Measurements from ENCODE around the gene NAA35. TPM values are rescaled to one million over a fixed set of nuclear protein-coding genes. Genes with fewer than 3 reads are reported as not detected.

NAA35 gene
- 10 to 100 TPM; 14.2 to 14.6 TPM for total RNA-seq

DNA sequence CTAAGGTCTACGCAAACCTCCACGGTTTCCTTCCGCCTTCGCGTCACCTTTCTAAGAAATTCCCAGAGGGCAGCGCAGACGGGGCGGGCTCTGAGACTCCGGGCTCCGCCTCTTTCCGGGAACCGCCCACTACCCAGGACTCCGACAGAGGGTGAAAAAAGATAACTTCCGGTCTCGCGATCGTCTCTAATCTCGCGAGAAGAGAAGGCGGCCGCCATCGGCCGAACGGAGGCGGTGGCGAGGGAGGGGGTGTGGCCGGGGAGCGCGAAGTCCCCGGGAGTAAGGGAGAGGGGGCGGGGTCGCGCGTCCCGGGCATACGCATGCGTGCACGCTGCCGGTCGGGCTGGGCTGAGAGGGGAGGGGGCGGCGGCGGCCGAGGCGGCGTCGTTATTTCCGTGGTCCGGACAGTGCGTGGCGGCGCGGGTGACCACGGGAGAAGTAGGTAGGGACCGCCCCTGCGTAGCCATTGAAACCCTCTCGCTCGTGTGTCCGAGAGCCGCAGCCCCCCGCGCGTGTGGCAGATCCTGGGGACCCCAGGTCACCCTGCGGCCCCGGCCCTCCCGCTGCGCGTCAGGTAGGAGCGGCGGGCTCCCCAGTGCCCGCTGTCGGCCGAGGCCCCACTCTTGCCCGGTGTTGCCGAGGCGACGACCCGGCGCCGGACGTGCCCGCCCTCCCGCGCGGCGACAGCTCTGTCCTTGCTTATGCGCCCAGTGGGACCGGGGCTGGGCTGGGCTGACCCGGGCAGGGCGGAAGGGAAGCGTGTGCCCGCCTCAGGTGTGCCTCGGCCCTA lies at the start of gene NAA35:
Gene NAA35 (plus strand): TSS at position 315 of the 790 bp plus-strand sequence. CDS start 1,014 bp downstream, outside the sequence.
- DNase-seq: peak; percentile 99
- Mint-ChIP-seq H3K9me3 (no peaks in the 10 kb centered on the region), H3K4me3 (peak within 1 kb of the TSS; percentile 82), H3K27me3 (ENCODE audit: low read depth) (no peaks in the 10 kb centered on the region), H3K4me1 (ENCODE audit: low read depth) (peaks cover 17% of the 10 kb centered on the region), H3K36me3 (ENCODE audit: low read depth) (peaks cover 14% of the 10 kb centered on the region), H3K27ac (peak within 1 kb of the TSS; percentile 89)
- intact Hi-C loops (cut with micrococcal nuclease): loop anchor here (1.0 to 5.0 kb wide), 8 partner anchors 136 to 1961 kb away; partner anchors contain the start of genes GAS1, GOLM1, HNRNPK and ISCA1
- CTCF ChIA-PET: interaction anchor here (0.5 kb wide), 1 partner anchor 123 kb away, joined by 3 read pairs; no protein-coding TSS in a partner anchor

DNA sequence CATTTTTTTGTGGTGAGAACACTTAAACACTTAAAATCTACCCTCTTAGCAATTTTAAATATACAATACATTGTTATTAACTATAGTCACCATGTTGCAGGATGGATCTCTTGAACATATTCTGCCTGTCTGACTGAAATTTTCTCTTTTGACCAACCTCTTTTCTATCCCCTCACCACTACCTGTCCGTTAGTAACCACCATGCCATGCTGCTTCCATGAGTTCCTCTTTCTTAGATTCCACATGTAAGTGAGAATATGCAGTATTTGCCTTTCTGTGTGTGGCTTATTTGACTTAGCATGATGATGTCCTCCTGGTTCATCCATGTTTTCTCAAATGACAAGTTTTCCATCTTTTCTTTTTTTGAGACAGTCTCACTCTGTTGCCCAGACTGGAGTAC lies 48.5 kb upstream of the NAA35 start:
- intact Hi-C loops (cut with micrococcal nuclease): no loop called here
- CTCF ChIA-PET: no interaction called here
- Mint-ChIP-seq H3K4me1 (ENCODE audit: low read depth) (no peaks in the 10 kb centered on the region), H3K36me3 (ENCODE audit: low read depth) (peaks cover 2% of the 10 kb centered on the region), H3K9me3 (peaks cover 8% of the 10 kb centered on the region), H3K27me3 (ENCODE audit: low read depth) (no peaks in the 10 kb centered on the region), H3K27ac (no peak overlapping the region), H3K4me3 (no peak overlapping the region)
- no peak for DNase-seq

DNA sequence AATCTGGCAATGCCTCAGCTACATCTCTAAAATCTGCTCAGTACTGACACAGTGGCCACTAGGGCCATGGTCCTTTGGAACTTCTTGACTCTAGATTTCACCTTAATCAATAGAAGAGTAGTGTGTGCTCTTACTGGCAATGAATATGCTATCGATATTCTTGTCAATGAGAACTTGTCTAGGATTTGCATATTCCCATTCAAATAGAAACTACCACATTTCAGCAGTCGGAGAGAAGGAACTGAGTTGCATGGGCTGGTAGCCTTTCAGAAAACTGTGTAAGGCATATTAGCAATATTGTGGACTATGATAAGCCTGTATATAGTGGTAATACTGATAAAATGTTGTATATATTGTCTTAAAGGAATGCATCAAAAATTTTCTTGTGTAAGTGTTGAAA lies 45.3 kb upstream of the NAA35 start:
- Mint-ChIP-seq H3K4me1 (ENCODE audit: low read depth) (no peaks in the 10 kb centered on the region), H3K27me3 (ENCODE audit: low read depth) (no peaks in the 10 kb centered on the region), H3K27ac (no peak overlapping the region), H3K4me3 (no peak overlapping the region), H3K9me3 (peaks cover 8% of the 10 kb centered on the region), H3K36me3 (ENCODE audit: low read depth) (peaks cover 2% of the 10 kb centered on the region)
- CTCF ChIA-PET: no interaction called here
- intact Hi-C loops (cut with micrococcal nuclease): no loop called here
- no peak for DNase-seq

DNA sequence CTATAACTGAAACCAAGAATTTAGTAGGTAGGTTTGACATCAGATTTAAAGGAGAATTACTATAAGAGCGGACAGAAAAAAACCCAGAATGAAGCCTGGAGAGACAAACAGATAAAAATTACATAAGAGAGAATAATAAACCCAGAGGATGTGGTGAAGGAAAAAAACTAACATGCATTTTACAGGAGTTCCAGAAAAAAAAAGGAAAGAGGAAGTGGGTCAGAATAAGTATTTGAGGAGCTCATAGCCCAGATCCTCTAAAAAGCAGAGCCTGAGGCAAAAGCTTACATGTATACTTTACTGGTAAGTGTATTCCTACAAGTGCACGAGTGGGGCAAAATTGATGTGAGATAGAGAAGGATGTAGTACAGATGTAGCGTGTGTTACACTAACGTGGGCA lies 43.1 kb upstream of the NAA35 start:
- H3K4me1 Mint-ChIP-seq (ENCODE audit: low read depth): no peaks in the 10 kb centered on the region
- intact Hi-C loops (cut with micrococcal nuclease): no loop called here
- no peak for DNase-seq
- H3K4me3 Mint-ChIP-seq: no peak overlapping the region
- H3K9me3 Mint-ChIP-seq: no peaks in the 10 kb centered on the region
- CTCF ChIA-PET: interaction anchor here (0.7 kb wide), 1 partner anchor 26 kb away, joined by 3 read pairs; no protein-coding TSS in a partner anchor
- no peaks in the 10 kb centered on the region for H3K36me3 Mint-ChIP-seq (ENCODE audit: low read depth)
- H3K27me3 Mint-ChIP-seq (ENCODE audit: low read depth): no peaks in the 10 kb centered on the region
- H3K27ac Mint-ChIP-seq: no peak overlapping the region

DNA sequence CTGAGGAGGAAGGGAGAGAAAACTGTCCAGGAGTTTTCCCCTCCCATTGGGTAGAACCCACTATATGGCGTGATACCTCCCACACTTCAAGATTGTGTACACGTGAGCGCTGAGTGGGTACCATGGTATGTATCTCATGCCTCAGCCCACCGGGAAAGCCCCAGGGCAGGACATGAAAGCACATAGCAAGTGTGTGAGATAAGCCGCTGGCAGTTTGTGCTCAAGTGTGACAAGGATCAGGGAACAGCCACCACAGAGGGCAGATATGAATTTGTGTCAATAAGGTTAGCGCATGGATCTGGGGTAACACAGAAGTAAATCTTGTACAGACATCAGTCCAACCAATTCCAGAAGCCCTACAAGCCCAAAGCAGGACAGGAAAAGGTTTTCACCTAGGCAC lies 42.6 kb upstream of the NAA35 start:
- peak; percentile 6 for DNase-seq
- H3K4me1 Mint-ChIP-seq (ENCODE audit: low read depth): no peaks in the 10 kb centered on the region
- no peak overlapping the region for H3K4me3 Mint-ChIP-seq
- H3K9me3 Mint-ChIP-seq: no peaks in the 10 kb centered on the region
- H3K36me3 Mint-ChIP-seq (ENCODE audit: low read depth): no peaks in the 10 kb centered on the region
- H3K27ac Mint-ChIP-seq: no peak overlapping the region
- CTCF ChIA-PET: interaction anchor here (0.7 kb wide), 1 partner anchor 27 kb away, joined by 3 read pairs; no protein-coding TSS in a partner anchor
- H3K27me3 Mint-ChIP-seq (ENCODE audit: low read depth): no peaks in the 10 kb centered on the region
- intact Hi-C loops (cut with micrococcal nuclease): no loop called here

DNA sequence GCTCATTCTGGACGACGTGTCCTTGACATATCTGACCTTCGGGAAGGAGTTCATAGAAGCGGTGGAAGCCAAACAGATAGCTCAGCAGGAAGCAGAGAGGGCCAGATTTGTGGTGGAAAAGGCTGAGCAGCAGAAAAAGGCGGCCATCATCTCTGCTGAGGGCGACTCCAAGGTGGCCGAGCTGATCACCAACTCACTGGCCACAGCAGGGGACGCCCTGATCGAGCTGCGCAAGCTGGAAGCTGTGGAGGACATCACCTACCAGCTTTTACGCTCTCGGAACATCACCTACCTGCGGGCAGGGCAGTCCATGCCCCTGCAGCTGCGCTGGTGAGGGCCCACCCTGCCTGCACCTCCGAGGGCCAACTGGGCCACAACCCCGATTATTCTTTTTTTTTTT lies 41.6 kb upstream of the NAA35 start:
- H3K4me1 Mint-ChIP-seq (ENCODE audit: low read depth): no peaks in the 10 kb centered on the region
- H3K27me3 Mint-ChIP-seq (ENCODE audit: low read depth): no peaks in the 10 kb centered on the region
- CTCF ChIA-PET: interaction anchor here (0.7 to 0.8 kb wide), 2 partner anchors 76 to 79 kb away, joined by 3 read pairs; no protein-coding TSS in a partner anchor
- intact Hi-C loops (cut with micrococcal nuclease): no loop called here
- DNase-seq: no peak
- H3K9me3 Mint-ChIP-seq: no peaks in the 10 kb centered on the region
- H3K36me3 Mint-ChIP-seq (ENCODE audit: low read depth): no peaks in the 10 kb centered on the region
- H3K27ac Mint-ChIP-seq: no peak overlapping the region
- no peak overlapping the region for H3K4me3 Mint-ChIP-seq

DNA sequence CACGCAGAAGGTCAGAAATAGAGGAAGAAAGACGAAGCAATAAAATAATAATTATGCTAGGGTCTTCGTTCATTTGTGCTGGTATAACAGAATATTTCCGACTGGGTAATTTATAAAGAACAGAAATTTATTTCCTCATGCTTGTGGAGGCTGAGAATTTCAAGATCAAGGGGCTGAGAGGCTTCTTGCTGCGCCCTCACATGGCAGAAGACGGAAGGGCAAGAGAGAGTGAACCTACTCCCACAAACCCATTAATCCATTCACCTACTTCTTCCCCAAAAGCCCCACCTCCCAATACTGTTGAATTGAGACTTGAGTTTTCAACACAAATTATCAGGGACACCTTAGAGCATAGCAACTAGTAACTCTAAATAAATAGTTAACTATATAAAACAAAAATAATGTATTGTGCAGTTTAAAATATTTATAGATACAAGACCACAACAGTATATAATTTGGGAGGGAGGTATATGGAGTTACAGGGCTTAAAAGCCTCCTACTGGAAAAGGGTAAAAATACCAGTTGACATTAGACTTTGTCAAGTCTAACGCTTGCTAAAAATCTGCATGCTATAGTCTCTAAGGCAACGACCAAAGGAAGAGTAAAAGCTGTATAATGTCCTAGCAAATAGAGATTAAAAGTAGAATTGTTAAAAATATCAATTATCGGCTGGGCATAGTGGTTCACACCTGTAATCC lies 40.3 kb upstream of the NAA35 start:
- DNase-seq: peak; percentile 60
- Mint-ChIP-seq H3K36me3 (ENCODE audit: low read depth) (no peaks in the 10 kb centered on the region), H3K4me1 (ENCODE audit: low read depth) (no peaks in the 10 kb centered on the region), H3K9me3 (no peaks in the 10 kb centered on the region), H3K27ac (no peak overlapping the region), H3K27me3 (ENCODE audit: low read depth) (no peaks in the 10 kb centered on the region), H3K4me3 (no peak overlapping the region)
- intact Hi-C loops (cut with micrococcal nuclease): loop anchor here (2.0 kb wide), 1 partner anchor 82 kb away; no protein-coding TSS in a partner anchor
- CTCF ChIA-PET: interaction anchor here (0.5 kb wide), 1 partner anchor 325 kb away, joined by 3 read pairs; no protein-coding TSS in a partner anchor

DNA sequence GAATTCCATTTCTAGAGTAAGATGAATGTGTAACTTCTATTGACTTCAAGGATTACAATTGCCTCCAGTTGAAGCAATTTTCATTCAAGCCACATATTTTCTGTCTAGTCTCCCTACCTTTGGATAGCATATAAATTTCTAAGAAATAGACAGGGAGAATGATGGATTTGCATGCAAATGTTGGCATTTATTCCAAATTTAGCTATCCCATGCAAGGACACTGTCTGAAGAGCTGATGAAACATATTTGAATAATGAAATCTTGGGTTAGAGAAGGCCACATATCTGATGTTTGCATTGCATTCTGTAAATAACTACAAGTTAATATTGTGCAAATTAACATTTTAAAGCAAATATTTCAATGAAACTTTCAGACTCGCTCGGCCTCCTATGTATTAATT lies 36.0 kb upstream of the NAA35 start:
- H3K4me1 Mint-ChIP-seq (ENCODE audit: low read depth): no peaks in the 10 kb centered on the region
- intact Hi-C loops (cut with micrococcal nuclease): no loop called here
- H3K4me3 Mint-ChIP-seq: no peak overlapping the region
- no peaks in the 10 kb centered on the region for H3K36me3 Mint-ChIP-seq (ENCODE audit: low read depth)
- H3K27me3 Mint-ChIP-seq (ENCODE audit: low read depth): no peaks in the 10 kb centered on the region
- no peak overlapping the region for H3K27ac Mint-ChIP-seq
- no peaks in the 10 kb centered on the region for H3K9me3 Mint-ChIP-seq
- CTCF ChIA-PET: interaction anchor here (0.8 kb wide), 1 partner anchor 45 kb away, joined by 3 read pairs; no protein-coding TSS in a partner anchor
- DNase-seq: no peak

DNA sequence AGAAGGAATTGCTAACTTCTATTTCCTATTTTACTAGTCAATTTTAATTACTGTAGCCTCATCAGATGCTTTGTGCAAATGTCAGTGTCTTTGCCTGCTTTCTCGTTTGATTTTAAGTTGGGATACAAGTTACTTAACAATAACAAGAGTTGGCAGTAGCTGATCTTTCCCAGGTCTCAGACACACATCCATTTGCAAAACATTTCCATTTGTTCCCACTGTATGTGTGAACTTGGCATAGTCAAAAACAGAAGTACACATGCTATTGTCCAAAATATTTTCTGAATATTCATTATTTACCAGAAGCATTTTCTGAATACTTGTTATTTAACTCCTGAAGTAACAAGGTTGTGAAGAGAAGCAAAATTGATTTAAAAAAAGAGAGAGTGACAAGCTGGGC lies 35.0 kb upstream of the NAA35 start:
- intact Hi-C loops (cut with micrococcal nuclease): no loop called here
- no peaks in the 10 kb centered on the region for H3K9me3 Mint-ChIP-seq
- no peak overlapping the region for H3K4me3 Mint-ChIP-seq
- H3K27me3 Mint-ChIP-seq (ENCODE audit: low read depth): no peaks in the 10 kb centered on the region
- DNase-seq: no peak
- no peaks in the 10 kb centered on the region for H3K36me3 Mint-ChIP-seq (ENCODE audit: low read depth)
- H3K27ac Mint-ChIP-seq: no peak overlapping the region
- no peaks in the 10 kb centered on the region for H3K4me1 Mint-ChIP-seq (ENCODE audit: low read depth)
- CTCF ChIA-PET: no interaction called here

DNA sequence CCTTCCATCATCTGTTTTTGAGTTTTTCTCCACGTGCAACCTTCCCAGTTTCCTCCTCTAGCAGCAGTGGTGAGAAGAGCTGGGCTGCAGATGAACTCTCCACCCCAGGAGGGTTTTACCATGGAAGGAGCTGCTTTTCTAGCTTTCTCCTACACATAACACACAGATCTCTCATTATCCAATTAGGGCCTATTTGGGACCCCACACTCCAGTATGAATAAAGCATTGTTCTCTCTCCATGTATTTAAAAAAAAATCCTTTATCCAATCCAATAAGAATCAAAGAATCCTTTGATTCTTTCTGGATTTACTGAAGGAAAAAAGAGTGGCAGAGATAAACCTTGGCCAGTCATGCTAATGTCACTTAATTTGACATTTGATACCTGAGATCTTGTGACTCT lies 31.6 kb upstream of the NAA35 start:
- Mint-ChIP-seq H3K36me3 (ENCODE audit: low read depth) (no peaks in the 10 kb centered on the region), H3K27me3 (ENCODE audit: low read depth) (no peaks in the 10 kb centered on the region), H3K4me3 (no peak overlapping the region), H3K27ac (no peak overlapping the region), H3K4me1 (ENCODE audit: low read depth) (peaks cover 7% of the 10 kb centered on the region), H3K9me3 (no peaks in the 10 kb centered on the region)
- DNase-seq: no peak
- intact Hi-C loops (cut with micrococcal nuclease): no loop called here
- CTCF ChIA-PET: no interaction called here

DNA sequence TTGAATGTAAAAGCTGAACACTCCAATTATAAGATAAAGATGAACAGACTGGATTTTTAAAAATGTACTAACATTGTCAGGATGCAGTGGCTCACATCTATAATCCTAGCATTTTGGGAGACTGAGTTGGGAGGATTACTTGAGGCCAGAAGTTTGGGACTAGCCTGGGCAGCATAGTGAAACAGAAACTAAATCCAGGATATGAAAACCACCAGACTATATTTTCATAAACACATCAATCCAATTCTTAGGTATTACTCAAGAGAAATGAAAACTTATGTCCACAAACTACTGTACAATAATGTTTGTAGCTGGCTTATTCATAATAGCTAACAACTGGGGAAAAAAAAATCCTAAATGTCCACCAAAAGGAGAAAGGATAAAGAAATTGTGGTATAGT lies 26.8 kb upstream of the NAA35 start:
- no peak overlapping the region for H3K4me3 Mint-ChIP-seq
- H3K36me3 Mint-ChIP-seq (ENCODE audit: low read depth): no peaks in the 10 kb centered on the region
- peaks cover 10% of the 10 kb centered on the region for H3K4me1 Mint-ChIP-seq (ENCODE audit: low read depth)
- intact Hi-C loops (cut with micrococcal nuclease): no loop called here
- H3K27me3 Mint-ChIP-seq (ENCODE audit: low read depth): no peaks in the 10 kb centered on the region
- no peaks in the 10 kb centered on the region for H3K9me3 Mint-ChIP-seq
- DNase-seq: no peak
- H3K27ac Mint-ChIP-seq: no peak overlapping the region
- CTCF ChIA-PET: no interaction called here

DNA sequence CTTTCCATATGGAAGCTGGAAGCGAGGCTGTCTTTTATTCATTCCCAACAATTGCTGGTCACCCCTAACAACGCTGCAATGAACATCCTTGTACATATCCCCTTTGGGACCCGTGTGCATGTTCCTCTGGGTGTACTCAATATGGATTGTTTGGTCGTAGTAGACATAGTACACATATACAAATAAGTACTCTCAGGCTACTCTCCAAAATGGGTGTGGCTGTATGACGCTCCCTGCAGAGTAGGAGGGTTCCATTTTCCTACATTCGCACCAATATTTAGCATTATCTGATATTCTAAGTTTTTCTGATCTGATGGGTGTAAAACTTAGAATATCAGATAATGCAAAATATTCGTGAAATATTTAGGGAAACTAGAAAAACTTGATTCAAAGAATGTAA lies 23.2 kb upstream of the NAA35 start:
- intact Hi-C loops (cut with micrococcal nuclease): no loop called here
- no peaks in the 10 kb centered on the region for H3K36me3 Mint-ChIP-seq (ENCODE audit: low read depth)

More for the DNA sequence above, 23.2 kb upstream of the NAA35 start:
- no peak for DNase-seq
- Mint-ChIP-seq H3K4me1 (ENCODE audit: low read depth) (peaks cover 10% of the 10 kb centered on the region), H3K9me3 (no peaks in the 10 kb centered on the region), H3K4me3 (no peak overlapping the region), H3K27ac (no peak overlapping the region), H3K27me3 (ENCODE audit: low read depth) (no peaks in the 10 kb centered on the region)
- CTCF ChIA-PET: no interaction called here
